Transverse colon (tissue), 4 donors: ENCODE results near the gene GTF3C4. TPM values are rescaled to one million over a fixed set of nuclear protein-coding genes. Genes with fewer than 3 reads are reported as not detected.
A peak's percentile ranks its signal among the peaks of the same experiment; 100 is the strongest.

Source experiments
- DNase-seq: peaks from one replicate; pipeline ENCODE4 v3.0.0-alpha.2; 2019
- H3K27ac ChIP-seq, 4 donors: fragments of 200-600 bp; sonication (generic); 2 replicates each; pipeline ENCODE4 v1.5.1; 2016 to 2018; ENCODE audit warnings: inconsistent platforms in 4 of 4
- H3K27me3 ChIP-seq: fragments of 200-600 bp; sonication (generic); 2 replicates; pipeline ENCODE4 v1.5.1; 2017; ENCODE audit warnings: inconsistent platforms
- H3K36me3 ChIP-seq, 4 donors: fragments of 200-600 bp; sonication (generic); 2 replicates each; pipeline ENCODE4 v1.5.1; 2017 to 2019; ENCODE audit warnings: inconsistent platforms in 4 of 4
- H3K4me1 ChIP-seq, 4 donors: fragments of 200-600 bp; sonication (generic); 2 replicates each; pipeline ENCODE4 v1.5.1; 2017 to 2020; ENCODE audit warnings: inconsistent platforms in 4 of 4
- H3K4me3 ChIP-seq, 4 donors: fragments of 200-600 bp; sonication (generic); 1 replicate in 1 of 4; 2 replicates in 3 of 4; pipeline versions ENCODE4 v1.5.1 to v1.6.1; 2017 to 2019; ENCODE audit warnings: inconsistent platforms in 4 of 4
- H3K9me3 ChIP-seq, 2 donors: fragments of 200-600 bp; sonication (generic); 2 replicates each; pipeline ENCODE4 v1.5.1; 2017 to 2019; ENCODE audit warnings: inconsistent platforms in 2 of 2
- CTCF ChIP-seq, 5 experiments: fragments of 200-600 bp in 3 of 5; fragments of 450-650 bp in 2 of 5; sonication (generic) in 3 of 5; IDR thresholded peaks; 1 replicate in 2 of 5; 2 replicates in 3 of 5; pipeline ENCODE4 v1.5.1; 2016 to 2017; ENCODE audit warnings: antibody characterized with exemption in 5 of 5, inconsistent platforms in 3 of 5, mild to moderate bottlenecking in 2 of 5, moderate library complexity in 1 of 5
- EP300 ChIP-seq: sonication (generic); formaldehyde crosslinking; IDR thresholded peaks from one replicate; pipeline ENCODE4 v1.6.1; 2017; ENCODE audit warnings: antibody characterized with exemption, low read depth
- POLR2A ChIP-seq: fragments of 450-650 bp; IDR thresholded peaks from one replicate; pipeline ENCODE4 v1.6.1; 2016; ENCODE audit warnings: antibody characterized with exemption, mild to moderate bottlenecking, moderate library complexity
- POLR2AphosphoS5 ChIP-seq, 3 donors: sonication (generic); formaldehyde crosslinking; IDR thresholded peaks; one replicate each; pipeline ENCODE4 v1.6.1; 2016; ENCODE audit warnings: antibody characterized with exemption in 3 of 3
- WGBS, 2 donors: methylation state at CpG; one replicate each; pipeline ENCODE4 v1.1.5; 2018; ENCODE audit warnings: low coverage in 1 of 2; 5-methylcytosine and 5-hydroxymethylcytosine counted together
- in situ Hi-C, 4 donors: fragments of 200-750 bp; cut with MboI; loops; one replicate each; pipeline versions ENCODE4 v1.15.0 to v1.15.1; 2017; ENCODE audit warnings: low sequenced_read_pairs in 3 of 4, low pct_ligation_motif_present in 1 of 4, low pct_unique_long_range_greater_than_20kb in 1 of 4
- intact Hi-C: fragments of 100-400 bp; cut with DNase I; formaldehyde crosslinking; loops from one replicate; pipeline ENCODE4 v1.15.1; 2023; ENCODE audit warnings: low total_unique reads
- total RNA-seq, 4 donors: library from RNA; depleted of rRNA; stranded (reverse); fragments of >200 nt; gene quantifications; one replicate each; pipeline ENCODE4 v1.1.0, GENCODE V29; 2016

Gene GTF3C4
- total RNA-seq, 4 donors from 2014 or later = 4.0 to 12.3 (median 8.8) TPM

DNA sequence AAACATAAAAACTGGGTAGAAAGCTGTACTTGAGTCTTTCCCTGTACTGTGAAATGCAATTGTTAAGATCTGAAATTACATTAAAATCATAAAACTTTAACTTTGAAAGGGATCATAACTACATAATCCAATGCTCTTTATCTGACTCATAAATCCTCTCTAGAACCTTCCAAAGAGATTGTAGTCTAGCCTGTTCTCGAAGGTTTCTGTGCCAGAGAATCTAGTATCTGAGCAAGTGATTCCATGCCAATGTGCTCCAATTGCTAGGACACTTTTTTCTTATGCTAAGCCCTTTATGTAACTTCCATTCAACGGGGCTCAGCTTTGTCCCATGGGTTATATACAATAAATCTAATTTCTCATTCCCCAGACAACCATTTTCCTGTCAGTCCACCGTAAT is 21.6 kb upstream of the GTF3C4 start:
- TF ChIP-seq CTCF (IDR thresholded peaks at IDR 0.05) (no peak), EP300 (no peak), POLR2A (no peak), POLR2AphosphoS5 (IDR thresholded peaks at IDR 0.05) (no peak)
- H3K36me3 ChIP-seq = peaks cover 0 to 34% (median 12%) of the 10 kb centered on the region in 4 donors
- in situ Hi-C loops = no loop called here
- H3K9me3 ChIP-seq = no peaks in the 10 kb centered on the region
- H3K27ac ChIP-seq = peak overlapping the region in 3 of 4 donors; percentile 30 to 58 (median 49)
- peaks cover 0 to 21% (median 9%) of the 10 kb centered on the region in 4 donors for H3K4me1 ChIP-seq
- intact Hi-C loops = no loop called here
- DNase-seq = no peak
- WGBS, 2 donors = 29 to 57% methylated on average over 1 to 3 of the region's 3 CpGs
- H3K27me3 ChIP-seq = no peaks in the 10 kb centered on the region
- H3K4me3 ChIP-seq = no peak overlapping the region

- DNase-seq = peak; percentile 47
- no peak for TF ChIP-seq POLR2AphosphoS5 (IDR thresholded peaks at IDR 0.05)
- peak; percentile 17 to 40 (median 32) for TF ChIP-seq CTCF (IDR thresholded peaks at IDR 0.05)
- no peak for TF ChIP-seq EP300
- WGBS, 2 donors = 49 to 61% methylated on average over 5 to 6 of the region's 6 CpGs
- H3K4me1 ChIP-seq = peaks cover 0 to 21% (median 9%) of the 10 kb centered on the region in 4 donors
- no peak overlapping the region for H3K27ac ChIP-seq
- H3K4me3 ChIP-seq = no peak overlapping the region
- H3K27me3 ChIP-seq = no peaks in the 10 kb centered on the region
- in situ Hi-C loops = no loop called here
- intact Hi-C loops = no loop called here
- peaks cover 0 to 19% (median 6%) of the 10 kb centered on the region in 4 donors for H3K36me3 ChIP-seq
- no peaks in the 10 kb centered on the region for H3K9me3 ChIP-seq
Measured at GRCh38 chr9:132651259-132651658, 19.0 kb upstream of the GTF3C4 start.

- intact Hi-C loops = no loop called here
- 90 to 93% methylated on average over 4 to 7 of the region's 7 CpGs for WGBS, 2 donors
- TF ChIP-seq CTCF (IDR thresholded peaks at IDR 0.05) = no peak
- no peak for TF ChIP-seq POLR2A
- TF ChIP-seq EP300 = no peak
- H3K36me3 ChIP-seq = peaks cover 0 to 30% (median 14%) of the 10 kb centered on the region in 4 donors
- no peak overlapping the region for H3K4me3 ChIP-seq
- H3K9me3 ChIP-seq = no peaks in the 10 kb centered on the region
- no peak for DNase-seq
- no peak overlapping the region for H3K27ac ChIP-seq
- peaks cover 0 to 1% (median 0%) of the 10 kb centered on the region in 4 donors for H3K4me1 ChIP-seq
- H3K27me3 ChIP-seq = no peaks in the 10 kb centered on the region
- in situ Hi-C loops = no loop called here
Measured at GRCh38 chr9:132656299-132656698, 14.0 kb upstream of the GTF3C4 start.

DNA sequence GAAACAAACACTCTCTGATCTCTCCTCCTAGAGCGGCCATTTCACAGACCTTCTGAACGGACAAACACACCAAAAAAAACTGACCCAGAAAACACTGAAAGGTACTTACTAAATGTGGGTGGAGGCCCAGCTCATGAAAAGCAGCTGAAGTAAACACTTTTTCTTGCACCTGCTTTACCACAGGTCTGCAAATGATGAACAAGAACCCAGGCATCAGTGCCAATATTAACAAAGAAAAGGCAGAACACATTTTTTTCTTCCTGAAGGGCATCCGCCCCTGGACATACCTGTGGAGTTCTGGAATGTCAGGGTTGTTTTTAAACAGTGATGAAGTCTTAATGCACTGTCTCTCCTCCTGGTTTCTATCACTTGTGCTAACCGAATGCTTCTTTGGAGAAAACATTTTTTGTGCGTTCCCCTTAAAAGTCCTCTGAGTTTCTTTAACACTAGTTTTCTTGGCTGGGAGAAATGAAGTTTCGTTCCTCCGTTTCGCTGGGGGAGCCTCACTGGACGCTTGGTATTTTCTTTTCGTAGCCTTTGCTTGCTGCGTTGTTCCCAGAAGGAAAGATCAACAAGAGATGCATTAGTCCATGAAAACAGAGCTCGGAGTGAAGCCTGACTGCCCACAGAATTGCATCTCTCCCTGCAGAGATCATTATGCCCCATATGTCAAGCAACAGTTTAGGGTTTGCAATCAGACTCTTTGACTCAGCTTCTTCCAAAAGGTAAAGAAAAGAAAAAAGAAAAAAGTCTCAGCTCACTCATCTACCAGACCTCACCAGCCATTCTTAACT is 7.9 kb upstream of the GTF3C4 start:
- intact Hi-C loops = loop anchor here (10.0 kb wide), 1 partner anchor 242 kb away; no protein-coding TSS in a partner anchor

More for the DNA sequence above, 7.9 kb upstream of the GTF3C4 start:
- WGBS, 2 donors = 81 to 83% methylated on average over 10 to 12 of the region's 12 CpGs
- in situ Hi-C loops = no loop called here
- DNase-seq = no peak
- Histone ChIP-seq H3K27me3 (no peaks in the 10 kb centered on the region), H3K27ac (no peak overlapping the region), H3K4me1 (no peaks in the 10 kb centered on the region), H3K9me3 (no peaks in the 10 kb centered on the region), H3K36me3 (peaks cover 0 to 27% (median 13%) of the 10 kb centered on the region in 4 donors), H3K4me3 (no peak overlapping the region)
- TF ChIP-seq POLR2A (no peak), POLR2AphosphoS5 (IDR thresholded peaks at IDR 0.05) (no peak), EP300 (no peak), CTCF (IDR thresholded peaks at IDR 0.05) (no peak)
